HepG2 (cell line): Measurements from ENCODE around the gene DDTL. TPM values are rescaled to one million over a fixed set of nuclear protein-coding genes. Genes with fewer than 3 reads are reported as not detected.

Experiments used
- E2F2 ChIP-seq: sonication (generic); formaldehyde crosslinking; IDR thresholded peaks from 2 replicates; pipeline ENCODE4 v1.4.0; 2020; ENCODE audit warnings: missing genetic modification reagents, borderline replicate concordance
- ISX ChIP-seq: sonication (generic); formaldehyde crosslinking; conservative IDR thresholded peaks from 2 replicates; pipeline ENCODE4 v1.5.0; 2020; ENCODE audit warnings: missing genetic modification reagents
- KMT2A ChIP-seq: sonication (generic); formaldehyde crosslinking; IDR thresholded peaks from 2 replicates; pipeline ENCODE4 v1.4.0; 2020; ENCODE audit warnings: missing genetic modification reagents
- MXD1 ChIP-seq: sonication (generic); formaldehyde crosslinking; IDR thresholded peaks from 2 replicates; pipeline ENCODE4 v1.4.0; 2020; ENCODE audit warnings: mild to moderate bottlenecking, missing genetic modification reagents
- NCOA1 ChIP-seq: sonication (generic); formaldehyde crosslinking; IDR thresholded peaks from 2 replicates; pipeline ENCODE4 v1.9.0; 2021; ENCODE audit warnings: missing genetic modification reagents
- RCOR2 ChIP-seq: IDR thresholded peaks from 2 replicates; pipeline ENCODE4 v1.6.1; 2016; ENCODE audit warnings: missing biosample characterization, missing genetic modification reagents
- ZBTB38 ChIP-seq: sonication (generic); formaldehyde crosslinking; IDR thresholded peaks from 2 replicates; pipeline ENCODE4 v1.5.1; 2020; ENCODE audit warnings: mild to moderate bottlenecking, missing genetic modification reagents
- ZFX ChIP-seq: sonication (generic); formaldehyde crosslinking; IDR thresholded peaks from 2 replicates; pipeline ENCODE4 v1.4.0; 2020; ENCODE audit warnings: mild to moderate bottlenecking, low read depth, missing genetic modification reagents, moderate library complexity
- ZNF432 ChIP-seq: sonication (generic); formaldehyde crosslinking; IDR thresholded peaks from 2 replicates; pipeline ENCODE4 v1.5.0; 2020; ENCODE audit warnings: missing genetic modification reagents, mild to moderate bottlenecking, borderline replicate concordance
- ZNF556 ChIP-seq: sonication (generic); formaldehyde crosslinking; IDR thresholded peaks from 2 replicates; pipeline ENCODE4 v1.4.0; 2020; ENCODE audit warnings: mild to moderate bottlenecking, missing genetic modification reagents, borderline replicate concordance
- ZNF781 ChIP-seq: sonication (generic); formaldehyde crosslinking; IDR thresholded peaks from 2 replicates; pipeline ENCODE4 v1.5.1; 2020; ENCODE audit warnings: borderline replicate concordance, mild to moderate bottlenecking, missing genetic modification reagents; ENCODE audit errors: not compliant biosample characterization
- ZNF816 ChIP-seq: sonication (generic); formaldehyde crosslinking; IDR thresholded peaks from 2 replicates; pipeline ENCODE4 v1.8.0; 2022; ENCODE audit warnings: missing genetic modification reagents, mild to moderate bottlenecking, borderline replicate concordance
- polyA plus RNA-seq, 8 experiments: library from polyadenylated mRNA; depleted of rRNA in 3 of 8; stranded (reverse) in 7 of 8; unstranded in 1 of 8; fragments of >200 nt; fragmentation: Illumina TruSeq in 4 of 8; extraction: Trizol in 4 of 8; gene quantifications; 2 replicates each; pipeline versions ENCODE4 v1.2.1 to v1.2.3, GENCODE V29; 2011 to 2016; ENCODE audit warnings: low read depth in 4 of 8, missing spikeins in 1 of 8, mixed read lengths in 1 of 8; ENCODE audit not compliant: insufficient read depth in 1 of 8
- total RNA-seq, 5 experiments: library from RNA; depleted of rRNA; stranded (reverse); fragments of >200 nt; fragmentation: Illumina TruSeq; extraction: Trizol; gene quantifications; 2 replicates each; pipeline ENCODE4 v1.2.3, GENCODE V29; 2016; ENCODE audit warnings: low read depth in 1 of 5
- TF ChIP-seq, protein P1 (sequence below): sonication (generic); formaldehyde crosslinking; IDR thresholded peaks from 2 replicates; pipeline ENCODE4 v1.4.0; 2020; ENCODE audit warnings: missing genetic modification reagents, borderline replicate concordance
- TF ChIP-seq, protein P2 (sequence below): sonication (generic); formaldehyde crosslinking; IDR thresholded peaks from 2 replicates; pipeline ENCODE4 v1.4.0; 2020; ENCODE audit warnings: missing genetic modification reagents, borderline replicate concordance
- TF ChIP-seq, protein P3 (sequence below): sonication (generic); formaldehyde crosslinking; IDR thresholded peaks from 2 replicates; pipeline ENCODE4 v1.8.0; 2023; ENCODE audit warnings: mild to moderate bottlenecking, missing genetic modification reagents

DDTL gene
- total and polyA plus RNA-seq, 2 of the 13 experiments (the other 11 are each of a cell fraction or from before 2014, with no cell fraction given), result 0.31 TPM; not detected in 1

DNA sequence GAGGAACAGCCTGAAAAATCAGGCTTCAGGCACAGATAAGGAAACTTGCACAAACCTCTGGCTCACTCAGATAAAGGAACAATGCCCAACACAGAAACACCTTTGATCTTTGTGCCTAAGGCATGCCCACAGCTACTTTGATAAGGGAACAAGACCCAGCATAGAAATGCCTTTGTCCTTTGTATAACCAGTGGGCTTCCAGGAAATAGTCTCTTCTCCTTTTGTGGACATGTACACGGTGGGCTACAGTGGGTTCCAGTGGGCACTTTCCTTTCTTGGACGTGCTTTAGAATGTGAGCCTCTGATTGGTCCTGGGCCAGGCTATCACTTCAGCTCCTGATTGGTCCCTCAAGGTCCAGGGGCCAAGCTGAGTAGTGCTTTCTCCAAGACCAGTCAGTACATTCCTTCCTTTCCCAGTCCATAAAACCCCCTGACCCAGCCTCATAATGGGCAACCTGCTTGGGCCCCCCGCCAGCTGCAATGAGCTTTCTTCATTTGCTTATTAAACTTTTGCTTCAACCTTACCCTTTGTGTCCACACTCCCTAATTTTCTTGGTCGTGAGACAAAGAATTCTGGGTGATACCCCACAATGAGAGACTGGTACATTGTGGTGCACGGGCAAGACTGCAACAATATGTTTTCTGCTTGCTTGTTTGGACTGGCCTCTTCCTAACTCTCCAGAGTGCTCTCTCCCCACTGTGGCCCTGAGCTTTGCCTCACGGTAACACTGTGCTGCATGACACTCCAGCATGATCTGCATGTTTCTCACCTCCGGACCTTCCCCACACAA is 42.7 kb downstream of the DDTL start (continued):
- TF ChIP-seq ZBTB38 (CRISPR knock-in tag), result no peak
- TF ChIP-seq MXD1, result no peak
- TF ChIP-seq KMT2A (CRISPR knock-in tag), result no peak
- TF ChIP-seq ZNF781 (CRISPR knock-in tag), result no peak
- no peak for TF ChIP-seq NCOA1 (CRISPR knock-in tag)
- TF ChIP-seq ZFX (CRISPR knock-in tag), result peak; percentile 42; the same call in 1 of the 2 replicates
- no peak for TF ChIP-seq E2F2 (CRISPR knock-in tag)
- no peak for TF ChIP-seq ZNF432 (CRISPR knock-in tag)
- TF ChIP-seq ZNF816, result no peak; the same call in 1 of the 2 replicates
- TF ChIP-seq, protein P1, sequence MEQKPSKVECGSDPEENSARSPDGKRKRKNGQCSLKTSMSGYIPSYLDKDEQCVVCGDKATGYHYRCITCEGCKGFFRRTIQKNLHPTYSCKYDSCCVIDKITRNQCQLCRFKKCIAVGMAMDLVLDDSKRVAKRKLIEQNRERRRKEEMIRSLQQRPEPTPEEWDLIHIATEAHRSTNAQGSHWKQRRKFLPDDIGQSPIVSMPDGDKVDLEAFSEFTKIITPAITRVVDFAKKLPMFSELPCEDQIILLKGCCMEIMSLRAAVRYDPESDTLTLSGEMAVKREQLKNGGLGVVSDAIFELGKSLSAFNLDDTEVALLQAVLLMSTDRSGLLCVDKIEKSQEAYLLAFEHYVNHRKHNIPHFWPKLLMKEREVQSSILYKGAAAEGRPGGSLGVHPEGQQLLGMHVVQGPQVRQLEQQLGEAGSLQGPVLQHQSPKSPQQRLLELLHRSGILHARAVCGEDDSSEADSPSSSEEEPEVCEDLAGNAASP (CRISPR knock-in tag), result peak; percentile 54; the same call in 1 of the 2 replicates
- no peak for TF ChIP-seq RCOR2 (CRISPR knock-in tag)
- no peak for TF ChIP-seq ZNF556 (CRISPR knock-in tag)
- TF ChIP-seq, protein P2, sequence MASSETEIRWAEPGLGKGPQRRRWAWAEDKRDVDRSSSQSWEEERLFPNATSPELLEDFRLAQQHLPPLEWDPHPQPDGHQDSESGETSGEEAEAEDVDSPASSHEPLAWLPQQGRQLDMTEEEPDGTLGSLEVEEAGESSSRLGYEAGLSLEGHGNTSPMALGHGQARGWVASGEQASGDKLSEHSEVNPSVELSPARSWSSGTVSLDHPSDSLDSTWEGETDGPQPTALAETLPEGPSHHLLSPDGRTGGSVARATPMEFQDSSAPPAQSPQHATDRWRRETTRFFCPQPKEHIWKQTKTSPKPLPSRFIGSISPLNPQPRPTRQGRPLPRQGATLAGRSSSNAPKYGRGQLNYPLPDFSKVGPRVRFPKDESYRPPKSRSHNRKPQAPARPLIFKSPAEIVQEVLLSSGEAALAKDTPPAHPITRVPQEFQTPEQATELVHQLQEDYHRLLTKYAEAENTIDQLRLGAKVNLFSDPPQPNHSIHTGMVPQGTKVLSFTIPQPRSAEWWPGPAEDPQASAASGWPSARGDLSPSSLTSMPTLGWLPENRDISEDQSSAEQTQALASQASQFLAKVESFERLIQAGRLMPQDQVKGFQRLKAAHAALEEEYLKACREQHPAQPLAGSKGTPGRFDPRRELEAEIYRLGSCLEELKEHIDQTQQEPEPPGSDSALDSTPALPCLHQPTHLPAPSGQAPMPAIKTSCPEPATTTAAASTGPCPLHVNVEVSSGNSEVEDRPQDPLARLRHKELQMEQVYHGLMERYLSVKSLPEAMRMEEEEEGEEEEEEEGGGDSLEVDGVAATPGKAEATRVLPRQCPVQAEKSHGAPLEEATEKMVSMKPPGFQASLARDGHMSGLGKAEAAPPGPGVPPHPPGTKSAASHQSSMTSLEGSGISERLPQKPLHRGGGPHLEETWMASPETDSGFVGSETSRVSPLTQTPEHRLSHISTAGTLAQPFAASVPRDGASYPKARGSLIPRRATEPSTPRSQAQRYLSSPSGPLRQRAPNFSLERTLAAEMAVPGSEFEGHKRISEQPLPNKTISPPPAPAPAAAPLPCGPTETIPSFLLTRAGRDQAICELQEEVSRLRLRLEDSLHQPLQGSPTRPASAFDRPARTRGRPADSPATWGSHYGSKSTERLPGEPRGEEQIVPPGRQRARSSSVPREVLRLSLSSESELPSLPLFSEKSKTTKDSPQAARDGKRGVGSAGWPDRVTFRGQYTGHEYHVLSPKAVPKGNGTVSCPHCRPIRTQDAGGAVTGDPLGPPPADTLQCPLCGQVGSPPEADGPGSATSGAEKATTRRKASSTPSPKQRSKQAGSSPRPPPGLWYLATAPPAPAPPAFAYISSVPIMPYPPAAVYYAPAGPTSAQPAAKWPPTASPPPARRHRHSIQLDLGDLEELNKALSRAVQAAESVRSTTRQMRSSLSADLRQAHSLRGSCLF (CRISPR knock-in tag), result no peak
- no peak for TF ChIP-seq ISX (CRISPR knock-in tag)
- TF ChIP-seq, protein P3, sequence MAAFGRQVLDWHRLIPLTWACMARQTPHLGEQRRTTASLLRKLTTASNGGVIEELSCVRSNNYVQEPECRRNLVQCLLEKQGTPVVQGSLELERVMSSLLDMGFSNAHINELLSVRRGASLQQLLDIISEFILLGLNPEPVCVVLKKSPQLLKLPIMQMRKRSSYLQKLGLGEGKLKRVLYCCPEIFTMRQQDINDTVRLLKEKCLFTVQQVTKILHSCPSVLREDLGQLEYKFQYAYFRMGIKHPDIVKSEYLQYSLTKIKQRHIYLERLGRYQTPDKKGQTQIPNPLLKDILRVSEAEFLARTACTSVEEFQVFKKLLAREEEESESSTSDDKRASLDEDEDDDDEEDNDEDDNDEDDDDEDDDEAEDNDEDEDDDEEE (CRISPR knock-in tag), result no peak
